Measurements from ENCODE around the gene DUSP19.

Gene DUSP19

DNA sequence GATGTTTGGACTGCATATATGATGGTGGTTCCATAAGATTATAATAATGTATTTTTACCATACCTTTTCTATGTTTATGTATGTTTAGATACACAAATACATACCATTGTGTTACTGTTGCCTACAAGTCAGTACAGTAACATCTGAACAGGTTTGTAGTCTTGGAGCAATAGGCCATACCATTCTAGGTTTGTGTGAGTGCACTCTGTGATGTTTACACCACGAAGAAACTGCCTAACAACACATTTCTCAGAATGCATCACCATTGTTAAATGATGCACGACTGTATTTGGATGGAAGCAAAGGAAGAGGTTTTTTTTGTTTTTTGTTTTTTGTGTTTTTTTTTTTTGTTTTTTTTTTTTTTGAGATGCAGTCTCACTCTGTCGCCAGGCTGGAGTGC, 9.5 kb downstream of the DUSP19 start:
- TF ChIP-seq TAF1 (IDR thresholded peaks at IDR 0.05; ENCODE audit: borderline replicate concordance, insufficient read depth, low read length) (no peak), POLR2AphosphoS5 (IDR thresholded peaks at IDR 0.05; ENCODE audit: low read depth, low read length) (no peak), FOXP2 (optimal IDR thresholded peaks at IDR 0.05; ENCODE audit: borderline replicate concordance, extremely low read depth, extremely low read length, insufficient read depth) (no peak), SIN3A (IDR thresholded peaks at IDR 0.05; ENCODE audit: borderline replicate concordance, insufficient read depth, low read length) (no peak)
- TF ChIP-seq, protein P1, sequence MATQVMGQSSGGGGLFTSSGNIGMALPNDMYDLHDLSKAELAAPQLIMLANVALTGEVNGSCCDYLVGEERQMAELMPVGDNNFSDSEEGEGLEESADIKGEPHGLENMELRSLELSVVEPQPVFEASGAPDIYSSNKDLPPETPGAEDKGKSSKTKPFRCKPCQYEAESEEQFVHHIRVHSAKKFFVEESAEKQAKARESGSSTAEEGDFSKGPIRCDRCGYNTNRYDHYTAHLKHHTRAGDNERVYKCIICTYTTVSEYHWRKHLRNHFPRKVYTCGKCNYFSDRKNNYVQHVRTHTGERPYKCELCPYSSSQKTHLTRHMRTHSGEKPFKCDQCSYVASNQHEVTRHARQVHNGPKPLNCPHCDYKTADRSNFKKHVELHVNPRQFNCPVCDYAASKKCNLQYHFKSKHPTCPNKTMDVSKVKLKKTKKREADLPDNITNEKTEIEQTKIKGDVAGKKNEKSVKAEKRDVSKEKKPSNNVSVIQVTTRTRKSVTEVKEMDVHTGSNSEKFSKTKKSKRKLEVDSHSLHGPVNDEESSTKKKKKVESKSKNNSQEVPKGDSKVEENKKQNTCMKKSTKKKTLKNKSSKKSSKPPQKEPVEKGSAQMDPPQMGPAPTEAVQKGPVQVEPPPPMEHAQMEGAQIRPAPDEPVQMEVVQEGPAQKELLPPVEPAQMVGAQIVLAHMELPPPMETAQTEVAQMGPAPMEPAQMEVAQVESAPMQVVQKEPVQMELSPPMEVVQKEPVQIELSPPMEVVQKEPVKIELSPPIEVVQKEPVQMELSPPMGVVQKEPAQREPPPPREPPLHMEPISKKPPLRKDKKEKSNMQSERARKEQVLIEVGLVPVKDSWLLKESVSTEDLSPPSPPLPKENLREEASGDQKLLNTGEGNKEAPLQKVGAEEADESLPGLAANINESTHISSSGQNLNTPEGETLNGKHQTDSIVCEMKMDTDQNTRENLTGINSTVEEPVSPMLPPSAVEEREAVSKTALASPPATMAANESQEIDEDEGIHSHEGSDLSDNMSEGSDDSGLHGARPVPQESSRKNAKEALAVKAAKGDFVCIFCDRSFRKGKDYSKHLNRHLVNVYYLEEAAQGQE (IDR thresholded peaks at IDR 0.05; ENCODE audit: insufficient read depth in 1 of 2, low read depth in 2 of 2, low read length in 2 of 2), result no peak

DNA sequence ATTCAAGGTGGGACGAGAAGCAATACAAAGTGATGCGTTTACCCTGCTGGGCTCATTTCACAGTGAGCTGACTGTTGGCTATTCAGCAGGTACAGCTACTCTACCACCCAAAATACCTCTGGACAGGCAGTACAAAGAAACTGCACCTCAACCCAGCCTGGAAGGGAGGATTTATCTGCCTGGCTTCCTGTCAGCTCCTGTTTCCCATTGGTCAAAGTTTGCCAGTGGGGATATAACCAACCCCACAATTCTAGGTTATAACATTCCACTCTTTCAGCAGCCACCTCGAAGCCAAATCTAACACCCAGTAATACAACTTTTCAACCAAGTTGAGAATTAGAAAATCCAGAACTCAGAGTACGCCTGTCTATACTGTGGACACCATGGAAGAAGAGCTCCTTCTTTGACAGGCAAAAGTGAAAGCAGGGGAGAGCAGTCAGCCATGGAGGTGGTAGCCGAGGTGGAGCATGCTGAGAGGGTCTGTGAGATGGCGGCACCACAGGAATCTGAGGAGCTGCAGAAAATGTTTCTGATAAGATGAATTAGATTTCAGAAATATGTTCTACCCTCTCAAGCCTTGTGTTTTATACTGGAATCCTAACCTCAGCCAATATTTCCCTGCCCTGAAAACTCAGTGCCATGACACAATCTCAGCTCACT, 10.8 kb downstream of the DUSP19 start:
- TF ChIP-seq TAF1 (IDR thresholded peaks at IDR 0.05; ENCODE audit: borderline replicate concordance, insufficient read depth, low read length), result no peak
- TF ChIP-seq SIN3A (IDR thresholded peaks at IDR 0.05; ENCODE audit: borderline replicate concordance, insufficient read depth, low read length), result no peak
- TF ChIP-seq FOXP2 (optimal IDR thresholded peaks at IDR 0.05; ENCODE audit: borderline replicate concordance, extremely low read depth, extremely low read length, insufficient read depth), result no peak
- no peak for TF ChIP-seq POLR2AphosphoS5 (IDR thresholded peaks at IDR 0.05; ENCODE audit: low read depth, low read length)
- TF ChIP-seq, protein P1 (IDR thresholded peaks at IDR 0.05; ENCODE audit: insufficient read depth in 1 of 2, low read depth in 2 of 2, low read length in 2 of 2), result no peak

DNA sequence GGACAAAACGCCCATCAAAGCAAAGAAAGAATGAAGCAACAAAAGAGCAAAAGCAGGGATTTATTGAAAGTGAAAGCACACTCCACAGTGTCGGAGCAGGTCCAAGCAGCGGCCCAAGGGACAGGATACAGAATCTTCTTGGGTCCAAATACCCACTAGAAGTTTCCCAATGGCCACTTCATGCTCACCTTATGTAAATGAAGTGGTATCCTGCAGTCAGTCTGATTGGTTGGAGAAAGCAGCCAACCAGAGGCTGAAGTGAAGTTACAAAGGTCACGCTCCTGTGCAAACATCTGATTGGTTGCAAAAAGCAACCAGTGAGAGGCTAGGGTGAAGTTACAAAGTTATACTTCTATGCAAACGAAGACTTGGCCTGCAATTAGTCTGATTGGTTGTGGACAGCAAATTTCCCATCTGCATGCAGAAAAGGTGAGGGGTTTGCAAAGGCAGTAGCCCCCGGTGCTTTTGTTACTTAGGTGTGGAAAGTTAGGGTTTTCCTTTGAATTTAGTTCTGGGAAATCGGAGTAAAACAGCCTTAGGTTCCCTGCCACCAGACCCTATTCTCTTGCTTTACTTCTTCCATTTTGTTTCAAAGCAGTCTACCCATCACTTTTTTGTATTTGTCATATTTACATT, 12.9 kb downstream of the DUSP19 start:
- TF ChIP-seq POLR2AphosphoS5 (IDR thresholded peaks at IDR 0.05; ENCODE audit: low read depth, low read length) (no peak), TAF1 (IDR thresholded peaks at IDR 0.05; ENCODE audit: borderline replicate concordance, insufficient read depth, low read length) (no peak), FOXP2 (optimal IDR thresholded peaks at IDR 0.05; ENCODE audit: borderline replicate concordance, extremely low read depth, extremely low read length, insufficient read depth) (no peak)

DNA sequence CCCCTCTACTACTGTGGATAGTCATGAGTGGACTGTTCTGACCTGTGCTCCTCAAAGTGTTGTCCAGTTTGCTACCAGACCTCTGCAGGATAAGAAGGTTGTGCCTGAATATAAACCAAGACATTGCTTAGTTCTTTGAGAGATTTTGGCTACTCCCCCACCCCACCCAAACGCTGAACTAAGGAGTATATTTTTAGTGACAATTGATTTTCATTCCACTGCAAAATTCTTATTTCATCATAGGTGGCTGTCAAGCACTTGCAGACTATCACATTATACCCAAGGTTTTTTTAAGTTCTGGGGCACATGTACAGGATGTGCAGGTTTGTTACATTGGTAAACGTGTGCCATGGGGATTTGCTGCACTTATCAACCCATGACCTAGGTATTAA, 13.4 kb downstream of the DUSP19 start:
- no peak for TF ChIP-seq SIN3A (IDR thresholded peaks at IDR 0.05; ENCODE audit: borderline replicate concordance, insufficient read depth, low read length)
- no peak for TF ChIP-seq FOXP2 (optimal IDR thresholded peaks at IDR 0.05; ENCODE audit: borderline replicate concordance, extremely low read depth, extremely low read length, insufficient read depth)
- no peak for TF ChIP-seq POLR2AphosphoS5 (IDR thresholded peaks at IDR 0.05; ENCODE audit: low read depth, low read length)
- TF ChIP-seq, protein P1 (IDR thresholded peaks at IDR 0.05; ENCODE audit: insufficient read depth in 1 of 2, low read depth in 2 of 2, low read length in 2 of 2), result no peak
- TF ChIP-seq TAF1 (IDR thresholded peaks at IDR 0.05; ENCODE audit: borderline replicate concordance, insufficient read depth, low read length), result no peak

DNA sequence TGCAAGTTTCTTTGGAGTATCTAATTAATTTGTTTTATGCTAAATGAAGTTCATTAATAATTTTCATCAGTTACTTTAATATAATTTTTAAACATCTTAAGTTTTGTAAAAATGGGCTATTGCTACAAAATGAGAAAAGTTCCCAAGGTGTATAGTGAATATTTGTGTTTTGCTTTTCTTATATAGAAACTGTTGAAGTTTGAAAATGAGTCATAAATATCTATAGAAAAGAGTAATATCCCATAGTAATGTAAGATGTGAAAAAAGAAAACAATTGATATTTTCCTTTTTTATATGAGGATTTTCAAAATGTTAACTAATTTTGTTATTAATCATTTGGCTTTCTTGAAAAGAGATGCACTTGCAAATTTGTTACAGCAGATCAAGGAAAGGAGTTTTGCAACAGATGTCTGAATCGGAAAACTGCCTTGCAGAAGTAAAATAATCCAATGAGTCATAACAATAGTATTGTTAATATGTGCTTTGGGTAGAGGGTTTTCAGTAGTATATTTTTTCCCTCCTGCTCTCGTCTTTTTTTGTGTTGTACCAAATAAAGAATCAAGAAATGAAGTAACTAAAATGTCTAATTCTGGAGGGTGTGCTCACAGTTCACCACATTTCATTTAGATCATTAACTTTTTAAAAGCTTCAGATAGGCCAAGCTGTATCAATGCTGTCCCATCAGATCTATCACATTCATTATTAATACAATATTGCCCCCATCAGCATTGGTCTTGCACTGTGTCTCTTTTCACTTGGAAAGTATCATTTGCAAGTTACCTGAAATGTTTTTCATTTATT, 15.5 kb downstream of the DUSP19 start:
- TF ChIP-seq SIN3A (IDR thresholded peaks at IDR 0.05; ENCODE audit: borderline replicate concordance, insufficient read depth, low read length) (no peak), FOXP2 (optimal IDR thresholded peaks at IDR 0.05; ENCODE audit: borderline replicate concordance, extremely low read depth, extremely low read length, insufficient read depth) (no peak), TAF1 (IDR thresholded peaks at IDR 0.05; ENCODE audit: borderline replicate concordance, insufficient read depth, low read length) (no peak), POLR2AphosphoS5 (IDR thresholded peaks at IDR 0.05; ENCODE audit: low read depth, low read length) (no peak)
- TF ChIP-seq, protein P1 (IDR thresholded peaks at IDR 0.05; ENCODE audit: insufficient read depth in 1 of 2, low read depth in 2 of 2, low read length in 2 of 2), result no peak
